Activated T-helper 17 cell treated with anti-CD3 and anti-CD28 coated beads, Interleukin-2, amount 50 U/mL, for 72 hours (primary cell): ENCODE results near the gene PRPF39. TPM values are rescaled to one million over a fixed set of nuclear protein-coding genes. Genes with fewer than 3 reads are reported as not detected.

Source experiments
- ATAC-seq: fragments of 150-1000 bp; cut with Tn5 transposase; replicated peaks from 2 replicates; pipeline ENCODE4 v1.10.0; 2021; ENCODE audit warnings: mild to moderate bottlenecking, moderate library complexity
- H3K27ac Mint-ChIP-seq: one replicate; pipeline ENCODE4 v1.8.0; 2022; ENCODE audit warnings: mixed read lengths
- H3K27me3 Mint-ChIP-seq: one replicate; pipeline ENCODE4 v1.8.0; 2022; ENCODE audit warnings: mixed read lengths
- H3K36me3 Mint-ChIP-seq: one replicate; pipeline ENCODE4 v1.8.0; 2022; ENCODE audit warnings: low read depth, mild to moderate bottlenecking, mixed read lengths
- H3K4me1 Mint-ChIP-seq: one replicate; pipeline ENCODE4 v1.8.0; 2022; ENCODE audit warnings: mixed read lengths
- H3K4me3 Mint-ChIP-seq: one replicate; pipeline ENCODE4 v1.8.0; 2022; ENCODE audit warnings: mild to moderate bottlenecking, mixed read lengths
- H3K9me3 Mint-ChIP-seq: one replicate; pipeline ENCODE4 v1.8.0; 2022; ENCODE audit warnings: mixed read lengths
- total RNA-seq, 2 donors: library from RNA; stranded (reverse); gene quantifications; one replicate each; pipeline ENCODE4 v1.2.3, GENCODE V29; 2022

Gene PRPF39
- 10 to 100 TPM; 49.6 to 78.1 TPM for total RNA-seq

DNA sequence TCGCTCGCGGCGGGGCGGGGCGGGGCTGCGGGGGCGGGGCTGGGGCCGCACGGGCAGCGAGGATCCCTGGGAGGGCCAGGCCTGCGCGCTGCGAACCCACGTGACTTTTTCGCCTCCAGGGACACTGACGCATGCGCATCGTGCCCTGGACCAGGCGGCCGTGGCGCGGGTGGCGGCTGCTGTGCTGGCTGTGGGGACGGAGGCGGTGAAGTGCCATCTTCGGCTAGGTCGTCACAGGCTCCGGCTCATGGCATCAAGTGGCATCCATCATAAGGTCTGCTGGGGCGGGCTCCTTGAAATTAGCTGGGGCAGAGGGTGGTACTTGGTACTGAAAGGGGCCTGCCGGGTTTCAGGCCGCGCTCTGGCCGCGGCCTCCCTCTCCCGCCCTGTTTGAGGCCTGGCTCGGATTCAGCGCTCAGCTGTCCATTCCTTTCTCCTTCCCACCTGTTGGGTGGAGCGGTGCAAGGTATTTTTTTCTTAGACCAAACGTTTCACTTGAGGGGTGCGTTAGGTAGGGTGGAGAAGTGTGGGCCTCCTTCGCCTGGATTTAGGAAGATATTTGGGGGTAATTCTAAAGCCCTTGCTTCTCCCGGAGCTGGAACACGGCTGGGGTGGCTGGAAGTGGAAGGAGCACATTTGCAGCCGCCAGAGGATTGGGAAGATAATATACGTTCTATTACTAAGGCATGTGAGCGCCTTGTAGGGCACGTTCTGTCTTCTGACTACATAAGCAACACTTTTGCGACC is at the start of gene PRPF39:
Gene PRPF39 (plus strand): TSS at position 141 of the 747 bp plus-strand sequence. CDS start 11,124 bp downstream, outside the sequence.
- H3K9me3 Mint-ChIP-seq = no peaks in the 10 kb centered on the region
- H3K36me3 Mint-ChIP-seq = peaks cover 51% of the 10 kb centered on the region
- H3K4me1 Mint-ChIP-seq = peaks cover 29% of the 10 kb centered on the region
- H3K4me3 Mint-ChIP-seq = peak within 1 kb of the TSS; percentile 94
- peak; percentile 97 for ATAC-seq
- no peaks in the 10 kb centered on the region for H3K27me3 Mint-ChIP-seq
- H3K27ac Mint-ChIP-seq = peak within 1 kb of the TSS; percentile 96

DNA sequence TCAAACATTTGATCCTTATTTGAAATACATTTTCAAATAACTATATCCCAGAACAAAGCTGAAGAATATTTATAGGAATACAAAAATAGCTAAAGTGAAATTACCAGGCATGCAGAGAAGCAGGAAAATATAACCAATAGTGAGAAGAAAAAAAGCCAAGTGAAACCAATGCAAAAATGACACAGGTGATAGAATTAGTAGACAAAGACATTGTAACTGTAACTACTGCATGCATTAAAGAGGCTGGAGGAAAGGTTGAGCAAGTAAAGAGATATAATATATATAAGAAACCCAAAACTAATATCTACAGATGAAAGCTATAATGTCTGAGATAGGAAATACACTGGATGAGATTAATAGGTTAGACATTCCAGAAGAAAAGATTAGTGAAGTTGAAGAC is 49.2 kb upstream of the PRPF39 start:
- Mint-ChIP-seq H3K27ac (no peak overlapping the region), H3K27me3 (no peaks in the 10 kb centered on the region), H3K9me3 (no peaks in the 10 kb centered on the region), H3K4me1 (no peaks in the 10 kb centered on the region), H3K36me3 (peaks cover 35% of the 10 kb centered on the region), H3K4me3 (no peak overlapping the region)
- no peak for ATAC-seq

- Mint-ChIP-seq H3K36me3 (peaks cover 25% of the 10 kb centered on the region), H3K27ac (no peak overlapping the region), H3K9me3 (no peaks in the 10 kb centered on the region), H3K4me1 (no peaks in the 10 kb centered on the region), H3K4me3 (no peak overlapping the region), H3K27me3 (no peaks in the 10 kb centered on the region)
- ATAC-seq = no peak
These were observed 45.7 kb upstream of the PRPF39 start for GRCh38 chr14:45038256-45038655.

DNA sequence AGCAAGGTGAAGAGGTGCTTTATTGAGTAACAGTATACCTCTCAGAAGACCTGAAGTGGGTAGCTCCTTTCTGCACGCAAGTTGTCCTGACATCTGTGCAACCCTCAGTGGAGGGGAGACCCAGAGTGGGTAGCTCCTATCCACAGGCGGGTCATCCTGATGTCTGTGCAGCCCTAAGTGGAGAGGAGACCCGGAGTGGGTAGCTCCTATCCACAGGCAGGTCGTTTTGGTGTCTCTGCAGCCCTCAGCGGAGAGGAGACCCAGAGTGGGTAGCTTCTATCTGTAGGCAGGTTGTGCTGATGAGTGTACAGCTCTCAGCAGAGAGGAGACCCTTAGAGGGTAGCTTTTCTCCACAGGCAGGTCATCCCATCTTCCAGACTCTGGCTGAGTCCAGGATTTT is 45.1 kb upstream of the PRPF39 start:
- no peak for ATAC-seq
- Mint-ChIP-seq H3K27me3 (no peaks in the 10 kb centered on the region), H3K4me3 (no peak overlapping the region), H3K4me1 (no peaks in the 10 kb centered on the region), H3K27ac (no peak overlapping the region), H3K9me3 (no peaks in the 10 kb centered on the region), H3K36me3 (peaks cover 19% of the 10 kb centered on the region)

- Mint-ChIP-seq H3K4me1 (no peaks in the 10 kb centered on the region), H3K9me3 (no peaks in the 10 kb centered on the region), H3K27me3 (no peaks in the 10 kb centered on the region), H3K27ac (no peak overlapping the region), H3K36me3 (peaks cover 16% of the 10 kb centered on the region), H3K4me3 (no peak overlapping the region)
- no peak for ATAC-seq
These were observed 44.5 kb upstream of the PRPF39 start for GRCh38 chr14:45039390-45039789.

DNA sequence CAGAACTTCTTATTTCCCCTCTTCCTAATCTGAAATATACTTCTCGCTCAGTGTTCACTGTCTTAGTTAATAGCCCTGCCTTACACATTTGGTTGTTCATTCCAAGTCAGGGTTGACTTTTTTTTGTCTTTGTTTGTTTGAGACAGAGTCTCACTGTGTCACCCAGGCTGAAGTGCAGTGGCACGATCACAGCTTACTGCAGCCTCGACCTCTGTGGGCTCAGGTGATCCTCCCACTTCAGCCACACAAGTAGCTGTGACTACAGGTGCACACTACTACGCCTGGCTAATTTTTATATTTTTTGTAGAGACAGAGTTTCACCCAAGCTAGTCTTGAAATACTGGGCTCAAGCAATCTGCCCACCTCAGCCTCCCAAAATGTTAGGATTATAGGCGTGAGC is 42.3 kb upstream of the PRPF39 start:
- no peak for ATAC-seq
- Mint-ChIP-seq H3K9me3 (no peaks in the 10 kb centered on the region), H3K4me3 (no peak overlapping the region), H3K27ac (no peak overlapping the region), H3K4me1 (no peaks in the 10 kb centered on the region), H3K27me3 (no peaks in the 10 kb centered on the region), H3K36me3 (peaks cover 17% of the 10 kb centered on the region)

- Mint-ChIP-seq H3K4me1 (no peaks in the 10 kb centered on the region), H3K27me3 (no peaks in the 10 kb centered on the region), H3K4me3 (no peak overlapping the region), H3K27ac (no peak overlapping the region), H3K9me3 (no peaks in the 10 kb centered on the region), H3K36me3 (peaks cover 21% of the 10 kb centered on the region)
- ATAC-seq = no peak
These were observed 39.3 kb upstream of the PRPF39 start for GRCh38 chr14:45044638-45045037.

DNA sequence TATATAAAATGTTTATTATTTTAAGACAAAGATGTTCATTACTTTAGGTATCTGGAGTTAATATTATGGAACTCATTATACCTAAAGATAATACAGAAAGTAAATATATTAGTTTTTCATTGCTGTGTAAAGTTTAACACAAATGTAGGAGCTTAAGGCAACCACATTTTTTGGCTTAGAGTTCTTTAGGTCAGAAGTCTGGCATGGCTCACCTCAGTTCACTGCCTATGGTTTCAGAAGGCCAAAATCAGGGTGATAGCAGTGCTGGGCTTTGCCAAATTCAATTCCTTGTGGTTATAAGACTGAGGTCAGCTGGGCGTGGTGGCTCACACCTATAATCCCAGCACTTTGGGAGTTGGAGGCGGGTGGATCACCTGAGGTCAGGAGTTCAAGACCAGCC is 35.5 kb upstream of the PRPF39 start:
- Mint-ChIP-seq H3K4me1 (no peaks in the 10 kb centered on the region), H3K36me3 (peaks cover 30% of the 10 kb centered on the region), H3K9me3 (no peaks in the 10 kb centered on the region), H3K27ac (no peak overlapping the region), H3K27me3 (no peaks in the 10 kb centered on the region), H3K4me3 (no peak overlapping the region)
- ATAC-seq = no peak

- ATAC-seq = no peak
- H3K4me3 Mint-ChIP-seq = no peak overlapping the region
- peaks cover 40% of the 10 kb centered on the region for H3K36me3 Mint-ChIP-seq
- H3K9me3 Mint-ChIP-seq = peaks cover under 1% of the 10 kb centered on the region
- H3K27me3 Mint-ChIP-seq = no peaks in the 10 kb centered on the region
- H3K4me1 Mint-ChIP-seq = no peaks in the 10 kb centered on the region
- no peak overlapping the region for H3K27ac Mint-ChIP-seq
These were observed 32.7 kb upstream of the PRPF39 start for GRCh38 chr14:45051180-45051579.

DNA sequence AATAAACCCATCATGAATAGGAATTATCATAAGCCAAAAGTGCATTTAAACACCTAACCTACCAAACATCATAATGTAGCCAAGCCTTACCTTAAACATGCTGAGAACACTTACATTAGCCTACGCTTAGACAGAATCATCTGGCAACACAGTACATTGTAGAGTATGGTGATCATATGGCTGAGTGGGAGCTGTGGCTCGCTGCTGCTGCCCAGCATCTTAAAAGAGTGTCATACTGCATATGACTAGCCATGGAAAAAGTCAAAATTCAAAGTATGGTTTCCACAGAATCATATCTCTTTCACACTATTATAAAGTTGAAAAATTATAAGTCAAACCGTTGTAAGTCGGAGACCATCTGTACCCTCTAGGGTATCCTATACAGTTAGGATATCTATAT is 32.0 kb upstream of the PRPF39 start:
- Mint-ChIP-seq H3K4me3 (no peak overlapping the region), H3K4me1 (no peaks in the 10 kb centered on the region), H3K36me3 (peaks cover 40% of the 10 kb centered on the region), H3K27me3 (no peaks in the 10 kb centered on the region), H3K9me3 (peaks cover 5% of the 10 kb centered on the region), H3K27ac (no peak overlapping the region)
- no peak for ATAC-seq

GRCh38 chr14:45057349-45057748 is 26.6 kb upstream of the PRPF39 start:
- Mint-ChIP-seq H3K4me3 (no peak overlapping the region), H3K4me1 (no peaks in the 10 kb centered on the region), H3K36me3 (peaks cover 43% of the 10 kb centered on the region), H3K27me3 (no peaks in the 10 kb centered on the region), H3K9me3 (peaks cover 8% of the 10 kb centered on the region), H3K27ac (no peak overlapping the region)
- ATAC-seq = no peak

- Mint-ChIP-seq H3K27ac (no peak overlapping the region), H3K36me3 (peaks cover 37% of the 10 kb centered on the region), H3K27me3 (no peaks in the 10 kb centered on the region), H3K4me3 (no peak overlapping the region), H3K4me1 (no peaks in the 10 kb centered on the region), H3K9me3 (peaks cover 8% of the 10 kb centered on the region)
- no peak for ATAC-seq
These were observed 26.0 kb upstream of the PRPF39 start for GRCh38 chr14:45057881-45058364.

DNA sequence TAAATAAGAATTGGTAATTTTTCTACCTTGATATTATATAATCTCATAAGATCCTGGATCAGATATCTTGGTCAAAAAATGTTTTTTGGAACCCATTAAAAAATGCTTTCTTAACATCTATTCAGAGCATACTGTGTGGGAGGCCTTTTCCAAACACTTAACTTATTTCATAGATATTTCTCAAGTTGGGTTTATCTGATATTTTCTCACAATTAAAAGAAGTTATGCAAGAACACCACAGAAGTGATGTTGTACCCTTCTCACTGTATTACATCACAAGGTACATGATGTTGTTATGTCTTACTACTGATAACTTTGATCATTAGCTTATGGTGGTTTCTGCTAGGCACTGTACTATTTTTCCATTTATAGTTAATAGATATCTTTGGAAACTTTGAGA is 23.4 kb upstream of the PRPF39 start:
- ATAC-seq = no peak
- no peak overlapping the region for H3K4me3 Mint-ChIP-seq
- H3K27me3 Mint-ChIP-seq = no peaks in the 10 kb centered on the region
- H3K9me3 Mint-ChIP-seq = peaks cover 8% of the 10 kb centered on the region
- H3K4me1 Mint-ChIP-seq = no peaks in the 10 kb centered on the region
- no peak overlapping the region for H3K27ac Mint-ChIP-seq
- H3K36me3 Mint-ChIP-seq = peaks cover 23% of the 10 kb centered on the region

- Mint-ChIP-seq H3K27ac (no peak overlapping the region), H3K9me3 (no peaks in the 10 kb centered on the region), H3K4me3 (no peak overlapping the region)
These were observed 18.4 kb upstream of the PRPF39 start for GRCh38 chr14:45065540-45065939.

DNA sequence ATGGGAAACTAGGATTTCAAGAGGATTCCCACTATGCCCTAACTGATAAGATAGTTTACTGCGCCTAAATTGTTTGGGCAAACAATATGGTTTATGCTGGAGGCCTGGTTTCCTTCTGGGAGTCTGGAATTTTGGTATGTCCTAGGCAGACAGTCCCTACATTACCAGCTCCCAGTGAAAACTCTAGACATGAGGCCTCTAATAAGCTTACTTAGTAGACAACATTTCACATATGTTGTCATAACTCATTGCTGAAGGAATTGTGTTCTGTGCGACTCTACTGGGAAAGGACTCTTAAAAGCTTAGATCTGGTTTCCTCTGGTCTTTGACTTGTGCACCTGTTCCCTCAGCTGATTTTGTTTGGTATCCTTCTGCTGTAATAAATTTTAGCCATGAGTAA is 18.0 kb upstream of the PRPF39 start:
- Mint-ChIP-seq H3K4me3 (no peak overlapping the region), H3K9me3 (no peaks in the 10 kb centered on the region), H3K27me3 (no peaks in the 10 kb centered on the region), H3K36me3 (no peaks in the 10 kb centered on the region), H3K4me1 (no peaks in the 10 kb centered on the region), H3K27ac (no peak overlapping the region)
- no peak for ATAC-seq

More at GRCh38 chr14:45065540-45065939, 18.4 kb upstream of the PRPF39 start:
- no peaks in the 10 kb centered on the region for H3K36me3 Mint-ChIP-seq
- H3K27me3 Mint-ChIP-seq = no peaks in the 10 kb centered on the region
- H3K4me1 Mint-ChIP-seq = no peaks in the 10 kb centered on the region
- no peak for ATAC-seq
